Breast epithelium (tissue), 3 donors: Measurements from ENCODE around the gene NIPAL3.
"Not testable (repeated sequence)": the region's sequence is repeated elsewhere in the genome, so short reads cannot be mapped to it uniquely, and the experiment has no call there.

Source experiments
- POLR2A ChIP-seq: fragments of 450-650 bp; IDR thresholded peaks from one replicate; pipeline ENCODE4 v1.6.1; 2016; ENCODE audit warnings: antibody characterized with exemption, mild to moderate bottlenecking, moderate library complexity
- POLR2AphosphoS5 ChIP-seq, 3 donors: sonication (generic); formaldehyde crosslinking; IDR thresholded peaks; one replicate each; pipeline ENCODE4 v1.6.1; 2017; ENCODE audit warnings: antibody characterized with exemption in 3 of 3
- TF ChIP-seq, protein P1 (sequence below), 3 donors: fragments of 450-650 bp; IDR thresholded peaks; one replicate each; pipeline ENCODE4 v1.5.1; 2016 to 2017; ENCODE audit warnings: antibody characterized with exemption in 3 of 3, mild to moderate bottlenecking in 3 of 3, moderate library complexity in 3 of 3

DNA sequence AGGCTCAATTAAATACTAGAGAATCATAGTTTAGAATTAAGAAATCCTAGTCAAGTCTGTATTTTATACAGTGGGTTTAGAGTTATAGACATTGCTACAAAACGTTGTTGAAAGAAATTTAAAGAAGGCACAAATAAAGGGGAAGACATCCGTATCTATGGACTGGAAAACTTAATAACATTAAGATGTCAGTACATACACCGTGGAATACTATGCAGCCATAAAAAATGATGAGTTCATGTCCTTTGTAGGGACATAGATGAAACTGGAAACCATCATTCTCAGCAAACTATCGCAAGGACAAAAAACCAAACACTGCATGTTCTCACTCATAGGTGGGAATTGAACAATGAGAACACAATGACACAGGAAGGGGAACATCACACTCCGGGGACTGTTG lies 104.7 kb downstream of the NIPAL3 start:
- TF ChIP-seq, protein P1, sequence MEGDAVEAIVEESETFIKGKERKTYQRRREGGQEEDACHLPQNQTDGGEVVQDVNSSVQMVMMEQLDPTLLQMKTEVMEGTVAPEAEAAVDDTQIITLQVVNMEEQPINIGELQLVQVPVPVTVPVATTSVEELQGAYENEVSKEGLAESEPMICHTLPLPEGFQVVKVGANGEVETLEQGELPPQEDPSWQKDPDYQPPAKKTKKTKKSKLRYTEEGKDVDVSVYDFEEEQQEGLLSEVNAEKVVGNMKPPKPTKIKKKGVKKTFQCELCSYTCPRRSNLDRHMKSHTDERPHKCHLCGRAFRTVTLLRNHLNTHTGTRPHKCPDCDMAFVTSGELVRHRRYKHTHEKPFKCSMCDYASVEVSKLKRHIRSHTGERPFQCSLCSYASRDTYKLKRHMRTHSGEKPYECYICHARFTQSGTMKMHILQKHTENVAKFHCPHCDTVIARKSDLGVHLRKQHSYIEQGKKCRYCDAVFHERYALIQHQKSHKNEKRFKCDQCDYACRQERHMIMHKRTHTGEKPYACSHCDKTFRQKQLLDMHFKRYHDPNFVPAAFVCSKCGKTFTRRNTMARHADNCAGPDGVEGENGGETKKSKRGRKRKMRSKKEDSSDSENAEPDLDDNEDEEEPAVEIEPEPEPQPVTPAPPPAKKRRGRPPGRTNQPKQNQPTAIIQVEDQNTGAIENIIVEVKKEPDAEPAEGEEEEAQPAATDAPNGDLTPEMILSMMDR (IDR thresholded peaks at IDR 0.05): not testable (repeated sequence)
- not testable (repeated sequence) for TF ChIP-seq POLR2A; POLR2AphosphoS5 (IDR thresholded peaks at IDR 0.05)
